PC-9 (cell line): Measurements from ENCODE around the gene NAT14. TPM values are rescaled to one million over a fixed set of nuclear protein-coding genes. Genes with fewer than 3 reads are reported as not detected.

Experiments used
- BruUV-seq: library from RNA; stranded (reverse); fragments of 400-500 nt; replicated peaks from 2 replicates; lab custom pipeline; 2021; lab: Mats Ljungman, UMichigan
- CTCF ChIA-PET: fragments of 300-600 bp; sonication (Branson Sonifier 250); formaldehyde crosslinking; loops from one replicate; lab custom pipeline; 2022; ENCODE audit warnings: antibody characterized with exemption; lab: Charles Lee
- POLR2A ChIA-PET: fragments of 300-600 bp; sonication (Branson Sonifier 250); formaldehyde crosslinking; loops from one replicate; lab custom pipeline; 2022; ENCODE audit warnings: antibody characterized with exemption; ENCODE audit not compliant: unreplicated experiment; lab: Charles Lee
- DNase-seq, 2 experiments: peaks; one replicate each; pipeline versions ENCODE4 v3.0.0 to v3.0.0-alpha.2; 2015 to 2022; ENCODE audit warnings: mixed read lengths in 1 of 2
- H2AFZ ChIP-seq: fragments of 200-600 bp; sonication (generic); 2 replicates; pipeline ENCODE4 v1.8.1; 2017; ENCODE audit warnings: antibody characterized with exemption
- H3F3A ChIP-seq: fragments of 200-600 bp; sonication (generic); 2 replicates; pipeline ENCODE4 v1.8.1; 2017; ENCODE audit warnings: antibody characterized with exemption, mild to moderate bottlenecking, low read depth; ENCODE audit not compliant: insufficient read depth
- H3K27ac ChIP-seq: fragments of 200-600 bp; sonication (generic); 2 replicates; pipeline ENCODE4 v1.6.1; 2016; ENCODE audit warnings: mixed run types
- H3K27me3 ChIP-seq: fragments of 200-600 bp; sonication (generic); 2 replicates; pipeline ENCODE4 v1.6.1; 2016; ENCODE audit warnings: low read depth, mixed run types; ENCODE audit not compliant: insufficient read depth
- H3K36me3 ChIP-seq: fragments of 200-600 bp; sonication (generic); 2 replicates; pipeline ENCODE4 v1.6.1; 2016; ENCODE audit warnings: low read depth, mixed run types
- H3K4me1 ChIP-seq: fragments of 200-600 bp; sonication (generic); replicated peaks from 2 replicates; pipeline ENCODE4 v1.6.1; 2016; ENCODE audit warnings: mixed run types; ENCODE audit not compliant: insufficient read depth
- H3K4me2 ChIP-seq: fragments of 200-600 bp; sonication (generic); 2 replicates; pipeline ENCODE4 v1.6.1; 2017; ENCODE audit warnings: mixed run types
- H3K4me3 ChIP-seq: fragments of 200-600 bp; sonication (generic); 2 replicates; pipeline ENCODE4 v1.6.1; 2016; ENCODE audit warnings: mixed run types
- H3K79me2 ChIP-seq: fragments of 200-600 bp; sonication (generic); 2 replicates; pipeline ENCODE4 v1.6.1; 2017; ENCODE audit warnings: low read depth, mixed run types
- H3K9me2 ChIP-seq: fragments of 200-600 bp; sonication (generic); 2 replicates; pipeline ENCODE4 v1.8.1; 2017; ENCODE audit warnings: mild to moderate bottlenecking; ENCODE audit not compliant: insufficient read depth
- H3K9me3 ChIP-seq: fragments of 200-600 bp; sonication (generic); 2 replicates; pipeline ENCODE4 v1.8.1; 2016; ENCODE audit warnings: low read depth; ENCODE audit not compliant: insufficient read depth
- H4K20me1 ChIP-seq: fragments of 200-600 bp; sonication (generic); 2 replicates; pipeline ENCODE4 v1.8.1; 2017; ENCODE audit not compliant: insufficient read depth
- EZH2 ChIP-seq: fragments of 200-600 bp; sonication (generic); IDR thresholded peaks from 2 replicates; pipeline ENCODE4 v1.8.0; 2017; ENCODE audit warnings: antibody characterized with exemption, low read depth
- intact Hi-C: fragments of 100-400 bp; cut with micrococcal nuclease; formaldehyde crosslinking; loops from one replicate; pipeline ENCODE4 v1.10.0; 2022; ENCODE audit not compliant: unreplicated experiment
- total RNA-seq: library from RNA; stranded (reverse); gene quantifications from 2 replicates; pipeline ENCODE4 v1.2.3, GENCODE V29; 2021
- TF ChIP-seq, protein P1 (sequence below): fragments of 200-600 bp; sonication (generic); conservative IDR thresholded peaks from 2 replicates; pipeline ENCODE4 v1.6.1; 2017; ENCODE audit warnings: mixed run types, antibody characterized with exemption, mild to moderate bottlenecking, moderate library complexity

Gene NAT14
- total RNA-seq, 1 experiment from 2014 or later = 61.6 TPM

DNA sequence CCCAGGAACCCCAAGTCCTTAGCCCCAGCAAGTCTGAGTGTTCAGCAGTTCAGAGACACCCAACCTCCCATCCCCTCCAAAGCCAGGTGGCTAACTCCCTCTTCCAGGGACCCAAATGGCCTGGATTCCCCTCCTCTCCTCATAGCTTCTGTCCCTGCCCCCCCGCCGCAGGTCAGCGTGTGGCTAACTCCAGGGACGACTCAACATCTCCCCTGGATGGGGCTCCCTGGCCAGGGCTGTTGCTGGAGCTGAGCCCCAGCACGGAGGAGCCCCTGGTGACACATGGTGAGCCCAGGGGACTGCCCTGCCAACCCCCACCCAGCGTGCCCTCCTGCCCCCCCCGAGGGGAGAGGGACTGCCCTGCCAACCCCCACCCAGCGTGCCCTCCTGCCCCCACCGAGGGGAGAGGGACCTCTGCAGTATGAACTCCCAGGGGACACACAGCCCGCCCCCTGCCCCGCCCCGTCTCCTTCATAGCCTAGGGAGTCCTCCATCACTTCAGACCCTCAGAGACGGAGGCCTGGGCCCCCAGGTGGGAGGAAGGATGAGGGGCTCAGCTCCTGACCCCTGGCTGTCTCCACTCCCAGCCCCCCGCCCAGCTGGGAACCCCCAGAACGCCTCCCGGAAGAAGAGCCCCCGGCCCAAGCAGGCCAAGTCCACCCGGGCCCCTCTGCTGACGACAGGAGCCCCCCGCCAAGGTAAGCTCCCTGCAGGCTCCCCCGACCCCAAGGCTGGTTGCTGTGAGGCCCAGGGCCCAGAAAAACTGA, 4.9 kb downstream of the NAT14 start:
- H4K20me1 ChIP-seq = no peaks in the 10 kb centered on the region
- no peaks in the 10 kb centered on the region for H3K36me3 ChIP-seq
- no peak for TF ChIP-seq EZH2
- TF ChIP-seq, protein P1, sequence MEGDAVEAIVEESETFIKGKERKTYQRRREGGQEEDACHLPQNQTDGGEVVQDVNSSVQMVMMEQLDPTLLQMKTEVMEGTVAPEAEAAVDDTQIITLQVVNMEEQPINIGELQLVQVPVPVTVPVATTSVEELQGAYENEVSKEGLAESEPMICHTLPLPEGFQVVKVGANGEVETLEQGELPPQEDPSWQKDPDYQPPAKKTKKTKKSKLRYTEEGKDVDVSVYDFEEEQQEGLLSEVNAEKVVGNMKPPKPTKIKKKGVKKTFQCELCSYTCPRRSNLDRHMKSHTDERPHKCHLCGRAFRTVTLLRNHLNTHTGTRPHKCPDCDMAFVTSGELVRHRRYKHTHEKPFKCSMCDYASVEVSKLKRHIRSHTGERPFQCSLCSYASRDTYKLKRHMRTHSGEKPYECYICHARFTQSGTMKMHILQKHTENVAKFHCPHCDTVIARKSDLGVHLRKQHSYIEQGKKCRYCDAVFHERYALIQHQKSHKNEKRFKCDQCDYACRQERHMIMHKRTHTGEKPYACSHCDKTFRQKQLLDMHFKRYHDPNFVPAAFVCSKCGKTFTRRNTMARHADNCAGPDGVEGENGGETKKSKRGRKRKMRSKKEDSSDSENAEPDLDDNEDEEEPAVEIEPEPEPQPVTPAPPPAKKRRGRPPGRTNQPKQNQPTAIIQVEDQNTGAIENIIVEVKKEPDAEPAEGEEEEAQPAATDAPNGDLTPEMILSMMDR = no peak
- intact Hi-C loops = no loop called here
- BruUV-seq = no TSS peak
- H3K27me3 ChIP-seq = peaks cover 3% of the 10 kb centered on the region; the same call in 1 of the 2 replicates
- H3K4me1 ChIP-seq = peaks cover 16% of the 10 kb centered on the region
- DNase-seq = no peak
- no peaks in the 10 kb centered on the region for H3K9me3 ChIP-seq
- no peaks in the 10 kb centered on the region for H3K9me2 ChIP-seq
- H3K79me2 ChIP-seq = no peaks in the 10 kb centered on the region; the same call in 1 of the 2 replicates
- ChIA-PET CTCF (no interaction called here), POLR2A (no interaction called here)
- H3K4me2 ChIP-seq = no peak overlapping the region
- H3K27ac ChIP-seq = no peak overlapping the region
- H3F3A ChIP-seq = peaks cover 14% of the 10 kb centered on the region; the same call in 1 of the 2 replicates
- no peak overlapping the region for H2AFZ ChIP-seq
- no peak overlapping the region for H3K4me3 ChIP-seq

DNA sequence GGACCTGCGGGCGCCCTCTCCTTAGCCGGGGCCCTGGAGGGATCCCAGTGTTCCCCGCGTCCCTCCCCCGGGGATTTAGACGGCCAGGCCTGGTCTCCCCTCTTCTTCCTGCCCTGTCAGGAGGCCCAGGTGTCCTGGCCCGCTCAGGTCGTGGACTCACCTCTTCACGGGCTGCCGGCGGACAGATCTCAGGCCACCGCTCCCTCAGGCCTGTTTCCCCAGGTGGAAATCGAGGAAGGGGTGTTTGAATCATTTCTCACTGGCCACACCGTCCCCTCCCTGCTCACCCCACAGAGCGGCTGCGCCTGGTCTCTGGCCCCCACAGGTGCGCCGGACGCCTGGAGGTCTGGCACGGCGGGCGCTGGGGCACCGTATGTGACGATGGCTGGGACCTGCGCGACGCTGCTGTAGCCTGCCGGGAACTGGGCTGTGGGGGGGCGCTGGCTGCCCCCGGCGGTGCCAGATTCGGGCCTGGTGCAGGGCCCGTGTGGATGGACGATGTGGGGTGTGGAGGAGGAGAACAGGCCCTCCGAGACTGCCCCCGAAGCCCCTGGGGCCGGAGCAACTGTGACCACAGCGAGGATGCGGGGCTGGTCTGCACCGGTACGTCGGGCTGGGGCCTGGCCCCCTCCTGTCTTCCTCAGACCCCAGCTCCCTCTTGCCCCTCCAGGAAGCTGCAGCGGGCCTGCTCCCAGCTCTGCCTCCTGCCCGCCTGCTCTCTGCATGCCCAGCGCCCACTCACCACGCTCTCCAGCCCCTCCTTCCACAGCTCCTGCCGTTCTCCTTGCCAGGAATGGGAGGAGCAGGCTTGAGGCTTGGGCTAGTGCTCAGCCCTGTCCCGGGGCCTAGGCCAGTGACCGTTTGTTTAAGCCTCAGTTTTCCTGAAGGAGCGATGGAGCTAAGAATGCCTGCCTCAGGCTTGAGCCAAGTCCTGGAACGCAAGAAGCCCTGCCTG, 5.8 kb downstream of the NAT14 start:
- Histone ChIP-seq H3K4me1 (peaks cover 19% of the 10 kb centered on the region), H4K20me1 (no peaks in the 10 kb centered on the region), H3F3A (peaks cover 20% of the 10 kb centered on the region; the same call in 1 of the 2 replicates), H3K4me2 (no peak overlapping the region), H3K27me3 (peaks cover 3% of the 10 kb centered on the region; the same call in 1 of the 2 replicates), H3K4me3 (no peak overlapping the region), H3K9me3 (no peaks in the 10 kb centered on the region), H2AFZ (no peak overlapping the region), H3K27ac (no peak overlapping the region), H3K9me2 (no peaks in the 10 kb centered on the region), H3K36me3 (no peaks in the 10 kb centered on the region), H3K79me2 (no peaks in the 10 kb centered on the region; the same call in 1 of the 2 replicates)
- no peak for DNase-seq
- TF ChIP-seq EZH2 = no peak
- TF ChIP-seq, protein P1 = no peak
- BruUV-seq = no TSS peak
- POLR2A ChIA-PET = interaction anchor here (0.6 kb wide), 1 partner anchor 23 kb away, joined by 7 read pairs; no protein-coding TSS in a partner anchor
- CTCF ChIA-PET = no interaction called here
- intact Hi-C loops = no loop called here
